ENCODE data around the gene NOL7.

Gene NOL7

GRCh38 chr6:13614926-13615791 lies at the start of gene NOL7:
TSS of gene NOL7 (plus strand) at chr6:13615335. CDS start at chr6:13615359, 24 bp downstream.
- DNase-seq (ENCODE audit: low read depth in 2 of 2), result peak; percentile 96

GRCh38 chr6:13565921-13566320 lies 49.2 kb upstream of the NOL7 start:
- no peak for DNase-seq (ENCODE audit: low read depth in 2 of 2)

GRCh38 chr6:13566500-13566899 lies 48.6 kb upstream of the NOL7 start:
- DNase-seq (ENCODE audit: low read depth in 2 of 2), result no peak

- no peak for DNase-seq (ENCODE audit: low read depth in 2 of 2)
Measured at GRCh38 chr6:13568970-13569369, 46.2 kb upstream of the NOL7 start.

- DNase-seq (ENCODE audit: low read depth in 2 of 2), result no peak
Measured at GRCh38 chr6:13572240-13572639, 42.9 kb upstream of the NOL7 start.

- no peak for DNase-seq (ENCODE audit: low read depth in 2 of 2)
Measured at GRCh38 chr6:13572951-13573654, 42.0 kb upstream of the NOL7 start.

GRCh38 chr6:13573669-13574110 lies 41.4 kb upstream of the NOL7 start:
- no peak for DNase-seq (ENCODE audit: low read depth in 2 of 2)

GRCh38 chr6:13574149-13574570 lies 41.0 kb upstream of the NOL7 start:
- DNase-seq (ENCODE audit: low read depth in 2 of 2), result peak; percentile 88 to 94

- DNase-seq (ENCODE audit: low read depth in 2 of 2), result peak; percentile 39 to 56
Measured at GRCh38 chr6:13574571-13575376, 40.4 kb upstream of the NOL7 start, which contains the start of gene SIRT5. TSS of gene SIRT5 (plus strand) at chr6:13574601. CDS start at chr6:13584111, 9,510 bp downstream.

- DNase-seq (ENCODE audit: low read depth in 2 of 2), result peak in 1 of 2 donors; percentile 67
Measured at GRCh38 chr6:13575377-13575775, 39.8 kb upstream of the NOL7 start.

GRCh38 chr6:13576017-13576416 lies 39.1 kb upstream of the NOL7 start:
- DNase-seq (ENCODE audit: low read depth in 2 of 2), result no peak

- DNase-seq (ENCODE audit: low read depth in 2 of 2), result no peak
Measured at GRCh38 chr6:13577926-13578325, 37.2 kb upstream of the NOL7 start.

GRCh38 chr6:13579911-13580310 lies 35.2 kb upstream of the NOL7 start:
- no peak for DNase-seq (ENCODE audit: low read depth in 2 of 2)

GRCh38 chr6:13581700-13582229 lies 33.4 kb upstream of the NOL7 start:
- DNase-seq (ENCODE audit: low read depth in 2 of 2), result no peak

GRCh38 chr6:13586603-13587542 lies 28.3 kb upstream of the NOL7 start:
- no peak for DNase-seq (ENCODE audit: low read depth in 2 of 2)

- DNase-seq (ENCODE audit: low read depth in 2 of 2), result no peak
Measured at GRCh38 chr6:13589801-13590200, 25.3 kb upstream of the NOL7 start.

GRCh38 chr6:13590574-13591153 lies 24.5 kb upstream of the NOL7 start:
- DNase-seq (ENCODE audit: low read depth in 2 of 2), result no peak

GRCh38 chr6:13591205-13591921 lies 23.8 kb upstream of the NOL7 start:
- DNase-seq (ENCODE audit: low read depth in 2 of 2), result no peak

- DNase-seq (ENCODE audit: low read depth in 2 of 2), result no peak
Measured at GRCh38 chr6:13593103-13593502, 22.0 kb upstream of the NOL7 start.
